Uterus (tissue), 4 donors: ENCODE results near the gene RAB40C. TPM values are rescaled to one million over a fixed set of nuclear protein-coding genes. Genes with fewer than 3 reads are reported as not detected.

Experiments
- DNase-seq, 2 donors: peaks; one replicate each; pipeline ENCODE4 v3.0.0-alpha.2; 2019 to 2020
- H3K27ac ChIP-seq, 2 donors: fragments of 200-600 bp; sonication (generic); 1 replicate in 1 of 2; 2 replicates in 1 of 2; pipeline ENCODE4 v1.5.1; 2016 to 2018
- H3K27me3 ChIP-seq, 2 donors: fragments of 200-600 bp; sonication (generic); one replicate each; pipeline ENCODE4 v1.5.1; 2018 to 2019; ENCODE audit warnings: control low read depth in 1 of 2
- H3K36me3 ChIP-seq, 2 donors: fragments of 200-600 bp; sonication (generic); one replicate each; pipeline ENCODE4 v1.5.1; 2019; ENCODE audit warnings: control low read depth in 1 of 2
- H3K4me1 ChIP-seq, 2 donors: fragments of 200-600 bp; sonication (generic); one replicate each; pipeline ENCODE4 v1.5.1; 2018 to 2019; ENCODE audit warnings: control low read depth in 1 of 2
- H3K4me3 ChIP-seq, 2 donors: fragments of 200-600 bp; sonication (generic); 1 replicate in 1 of 2; 2 replicates in 1 of 2; pipeline ENCODE4 v1.5.1; 2018 to 2019; ENCODE audit warnings: mild to moderate bottlenecking in 1 of 2
- H3K9me3 ChIP-seq, 2 donors: fragments of 200-600 bp; sonication (generic); one replicate each; pipeline ENCODE4 v1.5.1; 2019; ENCODE audit warnings: control low read depth in 1 of 2
- POLR2A ChIP-seq, 2 donors: fragments of 450-650 bp; IDR thresholded peaks; one replicate each; pipeline ENCODE4 v1.6.1; 2016; ENCODE audit warnings: antibody characterized with exemption in 2 of 2, mild to moderate bottlenecking in 1 of 2, moderate library complexity in 1 of 2
- intact Hi-C: fragments of 100-400 bp; cut with DNase I; formaldehyde crosslinking; loops from one replicate; pipeline ENCODE4 v1.15.1; 2023; ENCODE audit warnings: low total_unique reads
- total RNA-seq, 4 donors: library from RNA; depleted of rRNA in 3 of 4; stranded (reverse); fragments of >200 nt in 3 of 4; gene quantifications; one replicate each; pipeline versions ENCODE4 v1.1.0 to v1.2.4, GENCODE V29; 2014 to 2023
- TF ChIP-seq, protein P1 (sequence below), 4 experiments: fragments of 200-600 bp in 2 of 4; fragments of 450-650 bp in 2 of 4; sonication (generic) in 2 of 4; IDR thresholded peaks; one replicate each; pipeline ENCODE4 v1.5.1; 2016 to 2019; ENCODE audit warnings: antibody characterized with exemption in 4 of 4, mild to moderate bottlenecking in 2 of 4, moderate library complexity in 1 of 4
- donor health status: DM: yes; HTN: yes; CAD: no.

The RAB40C gene
- total RNA-seq, 4 donors from 2014 or later = 0.59 to 25.4 (median 14.3) TPM

DNA sequence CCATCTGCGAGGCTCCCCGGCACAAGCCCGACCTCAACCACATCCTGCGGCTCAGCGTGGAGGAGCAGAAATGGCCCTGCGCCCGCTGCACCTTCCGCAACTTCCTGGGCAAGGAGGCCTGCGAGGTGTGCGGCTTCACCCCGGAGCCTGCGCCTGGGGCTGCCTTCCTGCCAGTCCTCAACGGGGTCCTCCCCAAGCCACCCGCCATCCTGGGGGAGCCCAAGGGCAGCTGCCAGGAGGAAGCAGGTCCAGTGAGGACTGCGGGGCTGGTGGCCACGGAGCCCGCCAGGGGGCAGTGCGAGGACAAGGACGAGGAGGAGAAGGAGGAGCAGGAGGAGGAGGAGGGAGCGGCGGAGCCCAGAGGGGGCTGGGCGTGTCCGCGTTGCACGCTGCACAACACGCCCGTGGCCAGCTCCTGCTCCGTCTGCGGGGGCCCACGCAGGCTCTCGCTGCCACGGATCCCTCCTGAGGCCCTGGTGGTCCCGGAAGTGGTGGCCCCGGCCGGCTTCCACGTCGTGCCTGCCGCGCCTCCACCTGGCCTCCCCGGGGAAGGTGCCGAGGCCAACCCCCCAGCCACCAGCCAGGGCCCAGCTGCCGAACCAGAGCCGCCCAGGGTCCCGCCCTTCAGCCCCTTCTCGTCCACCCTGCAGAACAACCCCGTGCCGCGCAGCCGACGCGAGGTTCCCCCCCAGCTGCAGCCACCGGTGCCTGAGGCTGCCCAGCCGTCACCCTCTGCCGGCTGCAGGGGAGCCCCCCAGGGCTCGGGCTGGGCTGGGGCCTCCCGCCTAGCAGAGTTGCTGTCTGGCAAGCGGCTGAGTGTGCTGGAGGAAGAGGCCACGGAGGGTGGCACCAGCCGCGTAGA, 42.7 kb upstream of the RAB40C start:
- TF ChIP-seq, protein P1, sequence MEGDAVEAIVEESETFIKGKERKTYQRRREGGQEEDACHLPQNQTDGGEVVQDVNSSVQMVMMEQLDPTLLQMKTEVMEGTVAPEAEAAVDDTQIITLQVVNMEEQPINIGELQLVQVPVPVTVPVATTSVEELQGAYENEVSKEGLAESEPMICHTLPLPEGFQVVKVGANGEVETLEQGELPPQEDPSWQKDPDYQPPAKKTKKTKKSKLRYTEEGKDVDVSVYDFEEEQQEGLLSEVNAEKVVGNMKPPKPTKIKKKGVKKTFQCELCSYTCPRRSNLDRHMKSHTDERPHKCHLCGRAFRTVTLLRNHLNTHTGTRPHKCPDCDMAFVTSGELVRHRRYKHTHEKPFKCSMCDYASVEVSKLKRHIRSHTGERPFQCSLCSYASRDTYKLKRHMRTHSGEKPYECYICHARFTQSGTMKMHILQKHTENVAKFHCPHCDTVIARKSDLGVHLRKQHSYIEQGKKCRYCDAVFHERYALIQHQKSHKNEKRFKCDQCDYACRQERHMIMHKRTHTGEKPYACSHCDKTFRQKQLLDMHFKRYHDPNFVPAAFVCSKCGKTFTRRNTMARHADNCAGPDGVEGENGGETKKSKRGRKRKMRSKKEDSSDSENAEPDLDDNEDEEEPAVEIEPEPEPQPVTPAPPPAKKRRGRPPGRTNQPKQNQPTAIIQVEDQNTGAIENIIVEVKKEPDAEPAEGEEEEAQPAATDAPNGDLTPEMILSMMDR (IDR thresholded peaks at IDR 0.05) = peak in 3 of 4 experiments; percentile 48 to 66 (median 52)
- no peak for TF ChIP-seq POLR2A (IDR thresholded peaks at IDR 0.05)
- DNase-seq = peak; percentile 64 to 79
- Histone ChIP-seq H3K4me1 (no peaks in the 10 kb centered on the region), H3K27me3 (no peaks in the 10 kb centered on the region), H3K27ac (no peak overlapping the region), H3K36me3 (no peaks in the 10 kb centered on the region), H3K9me3 (no peaks in the 10 kb centered on the region), H3K4me3 (no peak overlapping the region)
- intact Hi-C loops = no loop called here

DNA sequence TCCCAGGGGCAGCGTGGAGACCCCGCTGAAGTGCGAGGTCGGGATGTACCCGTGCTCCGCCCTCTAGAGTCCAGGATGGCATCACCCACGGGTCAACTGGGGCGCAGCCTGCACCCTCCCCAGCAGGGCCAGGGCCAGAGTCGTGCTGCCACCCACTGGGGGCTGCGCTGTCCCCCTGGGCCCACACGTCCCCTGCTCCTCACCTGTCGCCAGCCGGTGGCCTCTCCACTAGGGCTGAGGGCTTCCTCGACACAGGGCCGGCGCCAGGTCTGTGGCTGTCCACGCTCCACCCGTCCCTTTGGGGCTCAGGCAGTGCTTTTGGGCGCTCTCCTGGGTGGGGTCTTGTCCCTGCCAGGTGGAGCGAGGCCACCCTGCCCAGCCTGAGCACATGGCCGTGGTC, 41.3 kb upstream of the RAB40C start:
- H3K36me3 ChIP-seq = no peaks in the 10 kb centered on the region
- no peak overlapping the region for H3K27ac ChIP-seq
- no peaks in the 10 kb centered on the region for H3K4me1 ChIP-seq
- no peak for DNase-seq
- H3K9me3 ChIP-seq = no peaks in the 10 kb centered on the region
- no peaks in the 10 kb centered on the region for H3K27me3 ChIP-seq
- no peak for TF ChIP-seq POLR2A (IDR thresholded peaks at IDR 0.05)
- TF ChIP-seq, protein P1 (IDR thresholded peaks at IDR 0.05) = no peak
- H3K4me3 ChIP-seq = no peak overlapping the region
- intact Hi-C loops = no loop called here

DNA sequence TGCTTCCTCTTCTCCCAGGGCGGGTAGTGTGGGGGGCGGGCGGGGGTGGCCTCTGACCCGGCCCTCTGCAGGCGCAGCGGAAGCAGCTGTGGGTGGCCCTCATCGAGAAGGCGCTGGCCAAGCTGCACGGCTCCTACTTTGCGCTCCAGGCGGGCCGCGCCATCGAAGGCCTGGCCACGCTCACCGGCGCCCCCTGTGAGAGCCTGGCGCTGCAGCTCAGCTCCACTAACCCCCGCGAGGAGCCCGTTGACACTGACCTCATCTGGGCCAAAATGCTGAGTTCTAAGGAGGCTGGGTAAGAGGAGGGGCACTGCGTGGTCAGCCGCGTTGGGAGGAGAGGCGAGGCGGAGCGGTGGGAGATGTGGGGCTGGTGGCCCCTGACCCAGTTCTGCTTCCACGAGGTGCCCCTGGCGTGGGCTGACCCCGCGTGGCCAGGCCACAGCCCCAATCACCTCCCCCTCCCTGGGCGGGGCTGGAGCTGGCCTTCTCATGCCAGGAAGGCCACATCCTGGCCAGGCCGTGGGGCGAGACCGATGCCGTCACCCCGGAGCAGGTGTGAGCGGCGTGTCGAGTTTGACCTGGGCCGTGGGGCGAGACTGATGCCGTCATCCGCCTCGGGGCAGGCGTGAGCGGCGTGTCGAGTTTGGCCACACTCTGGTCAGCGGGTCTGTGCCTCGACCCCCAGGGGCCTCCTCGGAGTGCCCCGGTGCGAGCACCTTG, 40.2 kb upstream of the RAB40C start:
- Histone ChIP-seq H3K36me3 (no peaks in the 10 kb centered on the region), H3K9me3 (no peaks in the 10 kb centered on the region), H3K4me3 (no peak overlapping the region), H3K27ac (no peak overlapping the region), H3K4me1 (no peaks in the 10 kb centered on the region), H3K27me3 (no peaks in the 10 kb centered on the region)
- TF ChIP-seq POLR2A (IDR thresholded peaks at IDR 0.05) = no peak
- TF ChIP-seq, protein P1 (IDR thresholded peaks at IDR 0.05) = no peak
- intact Hi-C loops = no loop called here
- no peak for DNase-seq

DNA sequence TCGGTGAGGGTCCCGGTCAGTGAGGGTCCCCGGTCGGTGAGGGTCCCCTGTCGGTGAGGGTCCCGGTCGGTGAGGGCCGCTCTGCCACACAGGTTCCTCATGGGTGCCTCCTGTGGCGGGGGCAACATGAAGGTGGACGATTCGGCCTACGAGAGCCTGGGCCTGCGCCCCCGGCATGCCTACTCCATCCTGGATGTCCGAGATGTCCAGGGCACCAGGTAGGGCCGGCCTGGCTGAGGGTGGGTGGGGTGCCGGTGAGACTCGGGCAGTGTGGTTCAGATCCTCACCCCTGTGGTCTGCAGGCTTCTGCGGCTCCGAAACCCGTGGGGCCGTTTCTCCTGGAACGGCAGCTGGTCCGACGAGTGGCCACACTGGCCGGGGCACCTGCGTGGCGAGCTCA, 38.7 kb upstream of the RAB40C start:
- Histone ChIP-seq H3K4me1 (no peaks in the 10 kb centered on the region), H3K9me3 (no peaks in the 10 kb centered on the region), H3K27ac (no peak overlapping the region), H3K36me3 (no peaks in the 10 kb centered on the region), H3K27me3 (no peaks in the 10 kb centered on the region), H3K4me3 (no peak overlapping the region)
- TF ChIP-seq, protein P1 (IDR thresholded peaks at IDR 0.05) = no peak
- no peak for TF ChIP-seq POLR2A (IDR thresholded peaks at IDR 0.05)
- DNase-seq = no peak
- intact Hi-C loops = no loop called here

DNA sequence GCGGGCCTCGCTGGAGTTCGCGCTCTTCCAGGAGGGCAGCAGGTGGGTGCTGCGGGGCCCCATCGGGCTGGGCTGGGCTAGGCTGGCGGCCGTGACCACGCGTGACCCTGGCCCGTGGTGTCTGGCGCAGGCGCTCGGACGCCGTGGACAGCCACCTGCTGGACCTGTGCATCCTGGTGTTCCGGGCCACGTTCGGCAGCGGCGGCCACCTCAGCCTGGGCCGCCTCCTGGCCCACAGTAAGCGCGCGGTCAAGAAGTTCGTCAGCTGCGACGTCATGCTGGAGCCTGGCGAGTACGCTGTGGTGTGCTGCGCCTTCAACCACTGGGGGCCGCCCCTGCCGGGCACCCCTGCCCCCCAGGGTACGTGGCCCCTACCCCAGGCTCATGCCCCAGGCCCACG, 37.7 kb upstream of the RAB40C start:
- Histone ChIP-seq H3K27me3 (no peaks in the 10 kb centered on the region), H3K36me3 (no peaks in the 10 kb centered on the region), H3K27ac (no peak overlapping the region), H3K9me3 (no peaks in the 10 kb centered on the region), H3K4me3 (no peak overlapping the region), H3K4me1 (no peaks in the 10 kb centered on the region)
- no peak for DNase-seq
- intact Hi-C loops = no loop called here
- no peak for TF ChIP-seq POLR2A (IDR thresholded peaks at IDR 0.05)
- TF ChIP-seq, protein P1 (IDR thresholded peaks at IDR 0.05) = no peak
